Measurements from ENCODE around the gene TMPO. TPM values are rescaled to one million over a fixed set of nuclear protein-coding genes. Genes with fewer than 3 reads are reported as not detected.

TMPO gene
- total RNA-seq, 1 experiment from 2014 or later = 176 TPM

DNA sequence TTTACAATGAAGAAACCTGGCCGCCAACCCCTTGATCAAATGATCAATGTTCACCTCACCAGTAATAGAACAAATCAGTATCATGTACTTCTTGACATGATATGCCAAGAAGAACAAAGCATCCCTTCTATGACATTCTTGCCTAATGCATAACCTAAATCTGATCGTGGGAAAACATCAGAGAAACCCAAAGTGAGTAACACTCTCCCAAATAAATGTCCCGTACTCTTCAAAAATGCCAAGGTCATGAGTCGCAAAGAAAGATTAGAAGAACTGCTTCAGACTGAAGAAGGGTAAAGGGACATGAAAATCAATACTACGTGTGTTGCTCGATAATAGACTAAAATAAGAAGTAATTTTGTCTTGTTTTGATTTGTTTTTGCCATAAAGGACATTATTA lies 66.7 kb downstream of the TMPO start:
- POLR2A ChIA-PET = interaction anchor here (0.7 kb wide), 1 partner anchor 11 kb away, joined by 3 read pairs; the partner anchor contains the start of gene SLC25A3
- H3K36me3 Mint-ChIP-seq = no peaks in the 10 kb centered on the region
- no peak for TF ChIP-seq PREB (CRISPR knock-in tag; IDR thresholded peaks at IDR 0.05; ENCODE audit: borderline replicate concordance)
- TF ChIP-seq, protein P1, sequence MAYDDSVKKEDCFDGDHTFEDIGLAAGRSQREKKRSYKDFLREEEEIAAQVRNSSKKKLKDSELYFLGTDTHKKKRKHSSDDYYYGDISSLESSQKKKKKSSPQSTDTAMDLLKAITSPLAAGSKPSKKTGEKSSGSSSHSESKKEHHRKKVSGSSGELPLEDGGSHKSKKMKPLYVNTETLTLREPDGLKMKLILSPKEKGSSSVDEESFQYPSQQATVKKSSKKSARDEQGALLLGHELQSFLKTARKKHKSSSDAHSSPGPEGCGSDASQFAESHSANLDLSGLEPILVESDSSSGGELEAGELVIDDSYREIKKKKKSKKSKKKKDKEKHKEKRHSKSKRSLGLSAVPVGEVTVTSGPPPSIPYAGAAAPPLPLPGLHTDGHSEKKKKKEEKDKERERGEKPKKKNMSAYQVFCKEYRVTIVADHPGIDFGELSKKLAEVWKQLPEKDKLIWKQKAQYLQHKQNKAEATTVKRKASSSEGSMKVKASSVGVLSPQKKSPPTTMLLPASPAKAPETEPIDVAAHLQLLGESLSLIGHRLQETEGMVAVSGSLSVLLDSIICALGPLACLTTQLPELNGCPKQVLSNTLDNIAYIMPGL (CRISPR knock-in tag; IDR thresholded peaks at IDR 0.05) = no peak
- H3K4me1 Mint-ChIP-seq = no peaks in the 10 kb centered on the region
- DNase-seq (ENCODE audit: low spot score) (no peak), ATAC-seq (no peak)
- no peaks in the 10 kb centered on the region for H3K9me3 Mint-ChIP-seq
- no peaks in the 10 kb centered on the region for H3K27me3 Mint-ChIP-seq (ENCODE audit: low read depth)
- CTCF ChIA-PET = interaction anchor here (0.8 to 1.6 kb wide), 2 partner anchors 10 to 15 kb away, joined by 4 to 9 read pairs; no protein-coding TSS in a partner anchor
- no peak overlapping the region for H3K4me3 Mint-ChIP-seq
- H3K27ac Mint-ChIP-seq = no peak overlapping the region

DNA sequence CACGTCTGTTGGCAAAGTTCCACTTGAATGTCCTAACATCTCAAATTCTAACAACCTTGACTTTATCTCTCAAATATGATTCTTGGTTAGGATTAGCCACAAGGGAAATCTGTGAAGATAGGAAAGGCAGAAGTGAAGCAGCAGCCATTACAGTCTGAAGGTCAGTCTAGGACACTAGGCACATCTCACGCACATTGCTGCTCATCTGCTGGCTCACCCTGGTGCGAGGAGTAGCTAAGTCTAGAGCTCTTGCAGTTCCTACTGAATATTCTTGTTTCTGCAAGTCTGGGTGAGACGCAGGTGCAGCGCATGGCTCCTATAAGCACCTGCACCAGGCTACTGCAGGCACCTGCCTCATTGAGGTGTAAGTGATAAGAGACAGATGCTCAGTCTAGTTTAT lies 71.7 kb downstream of the TMPO start:
- ChIA-PET POLR2A (no interaction called here), CTCF (interaction anchor here (1.4 to 3.7 kb wide), 2 partner anchors 15 to 20 kb away, joined by 5 to 16 read pairs; no protein-coding TSS in a partner anchor)
- ATAC-seq (no peak), DNase-seq (ENCODE audit: low spot score) (no peak)
- Mint-ChIP-seq H3K27ac (no peak overlapping the region), H3K4me1 (no peaks in the 10 kb centered on the region), H3K27me3 (ENCODE audit: low read depth) (no peaks in the 10 kb centered on the region), H3K36me3 (no peaks in the 10 kb centered on the region), H3K9me3 (no peaks in the 10 kb centered on the region), H3K4me3 (no peak overlapping the region)
- TF ChIP-seq USF1 (CRISPR knock-in tag; IDR thresholded peaks at IDR 0.05) (no peak), ZNF121 (CRISPR knock-in tag; IDR thresholded peaks at IDR 0.05) (no peak), OVOL2 (CRISPR knock-in tag; IDR thresholded peaks at IDR 0.05; ENCODE audit: borderline replicate concordance) (no peak), NFATC4 (CRISPR knock-in tag; IDR thresholded peaks at IDR 0.05) (no peak), ELF4 (CRISPR knock-in tag; IDR thresholded peaks at IDR 0.05; ENCODE audit: low read depth) (no peak), ZBTB21 (CRISPR knock-in tag; IDR thresholded peaks at IDR 0.05; ENCODE audit: borderline replicate concordance) (no peak), SMAD3 (CRISPR knock-in tag; IDR thresholded peaks at IDR 0.05; ENCODE audit: borderline replicate concordance) (no peak), ZNF416 (CRISPR knock-in tag; IDR thresholded peaks at IDR 0.05) (no peak), SOX15 (CRISPR knock-in tag; IDR thresholded peaks at IDR 0.05) (no peak), MXD4 (CRISPR knock-in tag; IDR thresholded peaks at IDR 0.05; ENCODE audit: borderline replicate concordance) (no peak), GTF2I (CRISPR knock-in tag; conservative IDR thresholded peaks at IDR 0.05) (no peak)
- TF ChIP-seq, protein P2, sequence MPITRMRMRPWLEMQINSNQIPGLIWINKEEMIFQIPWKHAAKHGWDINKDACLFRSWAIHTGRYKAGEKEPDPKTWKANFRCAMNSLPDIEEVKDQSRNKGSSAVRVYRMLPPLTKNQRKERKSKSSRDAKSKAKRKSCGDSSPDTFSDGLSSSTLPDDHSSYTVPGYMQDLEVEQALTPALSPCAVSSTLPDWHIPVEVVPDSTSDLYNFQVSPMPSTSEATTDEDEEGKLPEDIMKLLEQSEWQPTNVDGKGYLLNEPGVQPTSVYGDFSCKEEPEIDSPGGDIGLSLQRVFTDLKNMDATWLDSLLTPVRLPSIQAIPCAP (CRISPR knock-in tag; IDR thresholded peaks at IDR 0.05) = no peak
- TF ChIP-seq, protein P3, sequence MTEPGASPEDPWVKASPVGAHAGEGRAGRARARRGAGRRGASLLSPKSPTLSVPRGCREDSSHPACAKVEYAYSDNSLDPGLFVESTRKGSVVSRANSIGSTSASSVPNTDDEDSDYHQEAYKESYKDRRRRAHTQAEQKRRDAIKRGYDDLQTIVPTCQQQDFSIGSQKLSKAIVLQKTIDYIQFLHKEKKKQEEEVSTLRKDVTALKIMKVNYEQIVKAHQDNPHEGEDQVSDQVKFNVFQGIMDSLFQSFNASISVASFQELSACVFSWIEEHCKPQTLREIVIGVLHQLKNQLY (CRISPR knock-in tag; IDR thresholded peaks at IDR 0.05) = no peak
- TF ChIP-seq, protein P4, sequence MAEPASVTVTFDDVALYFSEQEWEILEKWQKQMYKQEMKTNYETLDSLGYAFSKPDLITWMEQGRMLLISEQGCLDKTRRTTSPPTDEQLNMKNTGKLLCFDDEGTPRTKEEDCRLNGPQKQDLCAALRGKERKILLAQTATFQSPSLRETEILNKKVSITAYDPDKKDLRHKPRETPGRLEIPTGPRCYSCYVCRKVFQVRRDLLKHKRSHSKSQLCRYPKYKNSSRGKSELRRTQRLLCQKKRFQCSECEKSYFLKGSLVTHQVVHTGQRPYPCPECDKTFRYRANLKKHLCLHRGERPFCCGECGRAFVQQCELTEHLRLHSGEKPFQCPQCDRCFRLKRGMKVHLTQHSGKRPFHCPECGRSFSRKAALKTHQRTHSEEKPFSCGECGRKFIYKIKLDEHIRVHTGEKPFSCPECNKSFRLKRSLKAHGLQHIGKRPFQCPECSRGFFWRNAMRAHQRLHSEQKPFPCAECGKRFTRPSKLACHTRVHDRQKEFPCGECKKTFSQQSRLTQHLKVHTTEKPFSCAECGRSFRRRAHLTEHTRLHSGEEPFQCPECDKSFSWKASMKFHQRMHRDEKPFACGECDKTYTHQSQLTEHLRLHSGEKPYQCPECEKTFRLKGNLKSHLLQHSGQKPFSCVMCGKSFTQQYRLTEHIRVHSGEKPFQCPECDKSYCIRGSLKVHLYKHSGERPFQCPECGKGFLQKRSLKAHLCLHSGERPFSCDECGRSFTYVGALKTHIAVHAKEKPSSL (CRISPR knock-in tag; conservative IDR thresholded peaks at IDR 0.05) = no peak
- TF ChIP-seq, protein P5, sequence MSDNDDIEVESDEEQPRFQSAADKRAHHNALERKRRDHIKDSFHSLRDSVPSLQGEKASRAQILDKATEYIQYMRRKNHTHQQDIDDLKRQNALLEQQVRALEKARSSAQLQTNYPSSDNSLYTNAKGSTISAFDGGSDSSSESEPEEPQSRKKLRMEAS (CRISPR knock-in tag; IDR thresholded peaks at IDR 0.05) = no peak

Measured in WTC11 (cell line).